Body of pancreas (tissue), 4 donors: ENCODE data around the gene CCDC127. TPM values are rescaled to one million over a fixed set of nuclear protein-coding genes. Genes with fewer than 3 reads are reported as not detected.

Experiments used
- ATAC-seq: fragments of 150-250 bp; one replicate; pipeline ENCODE4 v1.9.1; 2016
- DNase-seq, 4 donors: peaks; one replicate each; pipeline ENCODE4 v3.0.0-alpha.2; 2019
- H3K27ac ChIP-seq, 4 donors: fragments of 200-600 bp; sonication (generic); 1 replicate in 3 of 4; 2 replicates in 1 of 4; pipeline versions ENCODE4 v1.5.1 to v1.6.1; 2016 to 2019; ENCODE audit warnings: mild to moderate bottlenecking in 1 of 4, mixed read lengths in 1 of 4, moderate library complexity in 1 of 4
- H3K27me3 ChIP-seq, 2 donors: fragments of 200-600 bp; sonication (generic); one replicate each; pipeline ENCODE4 v1.6.0; 2016; ENCODE audit warnings: mild to moderate bottlenecking in 1 of 2
- H3K36me3 ChIP-seq, 2 donors: fragments of 200-600 bp; sonication (generic); replicated peaks in 1 of 2; 2 replicates each; pipeline ENCODE4 v1.5.1; 2016; ENCODE audit warnings: low read depth in 2 of 2; ENCODE audit not compliant: insufficient read depth in 1 of 2
- H3K4me1 ChIP-seq: fragments of 200-600 bp; sonication (generic); one replicate; pipeline ENCODE4 v1.6.0; 2016
- H3K4me3 ChIP-seq, 2 donors: fragments of 200-600 bp; sonication (generic); 1 replicate in 1 of 2; 2 replicates in 1 of 2; pipeline ENCODE4 v1.5.1; 2016 to 2019
- H3K9me3 ChIP-seq, 3 donors: fragments of 200-600 bp; sonication (generic); 1 replicate in 2 of 3; 2 replicates in 1 of 3; pipeline ENCODE4 v1.5.1; 2016
- CTCF ChIP-seq, 7 experiments: fragments of 450-650 bp in 4 of 7; fragments of 200-600 bp in 3 of 7; sonication (generic) in 3 of 7; IDR thresholded peaks; one replicate each; pipeline ENCODE4 v1.5.1; 2016 to 2019; ENCODE audit warnings: antibody characterized with exemption in 7 of 7
- POLR2A ChIP-seq, 3 donors: fragments of 450-650 bp; IDR thresholded peaks; one replicate each; pipeline ENCODE4 v1.6.1; 2016; ENCODE audit warnings: antibody characterized with exemption in 3 of 3, mild to moderate bottlenecking in 2 of 3
- WGBS, 2 donors: methylation state at CpG; one replicate each; pipeline ENCODE4 v1.1.5; 2017; 5-methylcytosine and 5-hydroxymethylcytosine counted together
- intact Hi-C: fragments of 100-400 bp; cut with DNase I; formaldehyde crosslinking; loops from one replicate; pipeline ENCODE4 v1.15.1; 2023
- total RNA-seq, 2 donors: library from RNA; depleted of rRNA; stranded (reverse); fragments of >200 nt; gene quantifications; one replicate each; pipeline ENCODE4 v1.1.0, GENCODE V29; 2016

The CCDC127 gene
- total RNA-seq, 2 donors from 2014 or later: 3.9 to 4.0 TPM

- WGBS, 2 donors: 91 to 95% methylated on average over 12 of the region's 12 CpGs
- DNase-seq: no peak
- no peaks in the 10 kb centered on the region for H3K27me3 ChIP-seq
- H3K4me1 ChIP-seq: peaks cover 6% of the 10 kb centered on the region
- TF ChIP-seq CTCF (IDR thresholded peaks at IDR 0.05): no peak
- TF ChIP-seq POLR2A (IDR thresholded peaks at IDR 0.05): no peak
- H3K9me3 ChIP-seq: no peaks in the 10 kb centered on the region
- intact Hi-C loops: no loop called here
- no peak overlapping the region for H3K27ac ChIP-seq
- no peak overlapping the region for H3K4me3 ChIP-seq
- ATAC-seq: no peak
- no peaks in the 10 kb centered on the region for H3K36me3 ChIP-seq
Measured at GRCh38 chr5:213803-214395, 4.1 kb downstream of the CCDC127 start.

- Histone ChIP-seq H3K36me3 (peaks cover 0 to 9% of the 10 kb centered on the region in 2 donors), H3K9me3 (no peaks in the 10 kb centered on the region), H3K27ac (no peak overlapping the region), H3K4me3 (no peak overlapping the region), H3K4me1 (no peaks in the 10 kb centered on the region), H3K27me3 (no peaks in the 10 kb centered on the region)
- WGBS, 2 donors: 86 to 90% methylated on average over 15 of the region's 15 CpGs
- TF ChIP-seq POLR2A (IDR thresholded peaks at IDR 0.05) (no peak), CTCF (IDR thresholded peaks at IDR 0.05) (no peak)
- ATAC-seq: no peak
- no peak for DNase-seq
- intact Hi-C loops: no loop called here
Measured at GRCh38 chr5:208449-209114, 9.4 kb downstream of the CCDC127 start.

GRCh38 chr5:207599-207998, 10.4 kb downstream of the CCDC127 start:
- H3K4me1 ChIP-seq: no peaks in the 10 kb centered on the region
- no peaks in the 10 kb centered on the region for H3K27me3 ChIP-seq
- no peak for TF ChIP-seq POLR2A (IDR thresholded peaks at IDR 0.05)
- no peak for TF ChIP-seq CTCF (IDR thresholded peaks at IDR 0.05)
- no peaks in the 10 kb centered on the region for H3K9me3 ChIP-seq
- no peak overlapping the region for H3K27ac ChIP-seq
- H3K4me3 ChIP-seq: no peak overlapping the region
- no peak for ATAC-seq
- no peak for DNase-seq
- WGBS, 2 donors: 83 to 86% methylated on average over 14 of the region's 14 CpGs
- intact Hi-C loops: no loop called here
- peaks cover 0 to 10% of the 10 kb centered on the region in 2 donors for H3K36me3 ChIP-seq

- peaks cover 0 to 10% of the 10 kb centered on the region in 2 donors for H3K36me3 ChIP-seq
- no peak for TF ChIP-seq POLR2A (IDR thresholded peaks at IDR 0.05)
- TF ChIP-seq CTCF (IDR thresholded peaks at IDR 0.05): no peak
- no peaks in the 10 kb centered on the region for H3K27me3 ChIP-seq
- no peak overlapping the region for H3K4me3 ChIP-seq
- no peaks in the 10 kb centered on the region for H3K9me3 ChIP-seq
- ATAC-seq (no peak), DNase-seq (no peak)
- intact Hi-C loops: no loop called here
- H3K4me1 ChIP-seq: no peaks in the 10 kb centered on the region
- H3K27ac ChIP-seq: no peak overlapping the region
- WGBS, 2 donors: 77 to 78% methylated on average over 8 of the region's 8 CpGs
Measured at GRCh38 chr5:206927-207536, 10.9 kb downstream of the CCDC127 start.
